Neutrophil (primary cell): ENCODE data around the gene PAMR1.

Experiments used
- H3K27ac ChIP-seq: fragments of 200-600 bp; sonication (generic); 2 replicates; pipeline ENCODE4 v1.5.1; 2016; ENCODE audit warnings: mild to moderate bottlenecking, moderate library complexity
- H3K27me3 ChIP-seq: fragments of 200-600 bp; sonication (generic); 2 replicates; pipeline ENCODE4 v1.6.0; 2016; ENCODE audit warnings: mild to moderate bottlenecking
- H3K36me3 ChIP-seq: fragments of 200-600 bp; sonication (generic); 2 replicates; pipeline ENCODE4 v1.5.1; 2017
- H3K4me1 ChIP-seq, 2 experiments: fragments of 200-600 bp in 1 of 2; sonication (generic) in 1 of 2; 1 replicate in 1 of 2; 2 replicates in 1 of 2; pipeline versions ENCODE4 v1.5.1 to v1.6.1; 2013 to 2016; ENCODE audit warnings: low read depth in 1 of 2, low read length in 1 of 2, mild to moderate bottlenecking in 1 of 2, moderate library complexity in 1 of 2; ENCODE audit not compliant: control insufficient read depth in 1 of 2, insufficient read depth in 1 of 2
- H3K4me3 ChIP-seq, 2 experiments: fragments of 200-600 bp in 1 of 2; sonication (generic) in 1 of 2; 1 replicate in 1 of 2; 2 replicates in 1 of 2; pipeline ENCODE4 v1.5.1; 2013 to 2016; ENCODE audit warnings: low read depth in 1 of 2, low read length in 1 of 2, mild to moderate bottlenecking in 1 of 2, moderate library complexity in 1 of 2
- H3K9me3 ChIP-seq: fragments of 200-600 bp; sonication (generic); 2 replicates; pipeline ENCODE4 v1.5.1; 2016
- CTCF ChIP-seq: fragments of 200-600 bp; sonication (generic); IDR thresholded peaks from 2 replicates; pipeline ENCODE4 v1.5.1; 2016; ENCODE audit warnings: antibody characterized with exemption

Gene PAMR1

GRCh38 chr11:35564245-35564595 is 38.8 kb upstream of the PAMR1 start:
- Histone ChIP-seq H3K4me1 (peaks cover 0 to 9% of the 10 kb centered on the region in 2 experiments), H3K36me3 (no peaks in the 10 kb centered on the region), H3K27me3 (peaks cover 34% of the 10 kb centered on the region), H3K27ac (no peak overlapping the region), H3K9me3 (no peaks in the 10 kb centered on the region), H3K4me3 (no peak overlapping the region)
- TF ChIP-seq CTCF, result no peak

GRCh38 chr11:35563484-35564244 is 38.2 kb upstream of the PAMR1 start:
- H3K27ac ChIP-seq, result no peak overlapping the region
- peaks cover 35% of the 10 kb centered on the region for H3K27me3 ChIP-seq
- H3K4me3 ChIP-seq, result no peak overlapping the region
- no peaks in the 10 kb centered on the region for H3K36me3 ChIP-seq
- H3K9me3 ChIP-seq, result no peaks in the 10 kb centered on the region
- peaks cover 0 to 9% of the 10 kb centered on the region in 2 experiments for H3K4me1 ChIP-seq
- no peak for TF ChIP-seq CTCF

GRCh38 chr11:35559949-35560348 is 34.5 kb upstream of the PAMR1 start:
- no peaks in the 10 kb centered on the region for H3K9me3 ChIP-seq
- H3K27ac ChIP-seq, result no peak overlapping the region
- no peak for TF ChIP-seq CTCF

GRCh38 chr11:35558513-35558912 is 33.1 kb upstream of the PAMR1 start:
- H3K4me1 ChIP-seq, result no peaks in the 10 kb centered on the region
- H3K36me3 ChIP-seq, result no peaks in the 10 kb centered on the region
- H3K4me3 ChIP-seq, result no peak overlapping the region
- TF ChIP-seq CTCF, result no peak
- no peak overlapping the region for H3K27ac ChIP-seq
- peaks cover 45% of the 10 kb centered on the region for H3K27me3 ChIP-seq
- no peaks in the 10 kb centered on the region for H3K9me3 ChIP-seq

More at GRCh38 chr11:35559949-35560348, 34.5 kb upstream of the PAMR1 start:
- H3K4me3 ChIP-seq, result no peak overlapping the region
- peaks cover 39% of the 10 kb centered on the region for H3K27me3 ChIP-seq
- H3K36me3 ChIP-seq, result no peaks in the 10 kb centered on the region
- H3K4me1 ChIP-seq, result no peaks in the 10 kb centered on the region

- H3K9me3 ChIP-seq, result no peaks in the 10 kb centered on the region
- peaks cover 35% of the 10 kb centered on the region for H3K27me3 ChIP-seq
- H3K36me3 ChIP-seq, result no peaks in the 10 kb centered on the region
- no peak overlapping the region for H3K27ac ChIP-seq
- H3K4me3 ChIP-seq, result no peak overlapping the region
- TF ChIP-seq CTCF, result no peak
- H3K4me1 ChIP-seq, result no peaks in the 10 kb centered on the region
Observed at GRCh38 chr11:35555488-35555887, 30.1 kb upstream of the PAMR1 start.
